MV-4-11 (cell line): ENCODE data around the gene FAM163B.

Experiments
- DNase-seq: peaks from one replicate; lab custom pipeline; 2025; lab: John Stamatoyannopoulos, UW

The FAM163B gene

GRCh38 chr9:133528001-133528875 is 81.0 kb downstream of the FAM163B start:
- DNase-seq = no peak

GRCh38 chr9:133527444-133527920 is 81.7 kb downstream of the FAM163B start:
- no peak for DNase-seq
